Activated naive CD4-positive, alpha-beta T cell treated with anti-CD3 and anti-CD28 coated beads, Interleukin-2, amount 50 U/mL, for 24 hours (primary cell): ENCODE results near the gene AK4.
"Not testable (repeated sequence)": the region's sequence is repeated elsewhere in the genome, so short reads cannot be mapped to it uniquely, and the experiment has no call there.

ENCODE experiments used
- H3K27ac Mint-ChIP-seq: one replicate; pipeline ENCODE4 v1.8.0; 2021; ENCODE audit warnings: mild to moderate bottlenecking, mixed read lengths
- H3K27me3 Mint-ChIP-seq: one replicate; pipeline ENCODE4 v1.8.0; 2021; ENCODE audit warnings: mixed read lengths
- H3K36me3 Mint-ChIP-seq: one replicate; pipeline ENCODE4 v1.8.0; 2021; ENCODE audit warnings: mixed read lengths
- H3K4me1 Mint-ChIP-seq: one replicate; pipeline ENCODE4 v1.8.0; 2021; ENCODE audit warnings: mixed read lengths
- H3K4me3 Mint-ChIP-seq: one replicate; pipeline ENCODE4 v1.8.0; 2021; ENCODE audit warnings: mild to moderate bottlenecking, mixed read lengths
- H3K9me3 Mint-ChIP-seq: one replicate; pipeline ENCODE4 v1.8.0; 2021; ENCODE audit warnings: mixed read lengths

AK4 gene

DNA sequence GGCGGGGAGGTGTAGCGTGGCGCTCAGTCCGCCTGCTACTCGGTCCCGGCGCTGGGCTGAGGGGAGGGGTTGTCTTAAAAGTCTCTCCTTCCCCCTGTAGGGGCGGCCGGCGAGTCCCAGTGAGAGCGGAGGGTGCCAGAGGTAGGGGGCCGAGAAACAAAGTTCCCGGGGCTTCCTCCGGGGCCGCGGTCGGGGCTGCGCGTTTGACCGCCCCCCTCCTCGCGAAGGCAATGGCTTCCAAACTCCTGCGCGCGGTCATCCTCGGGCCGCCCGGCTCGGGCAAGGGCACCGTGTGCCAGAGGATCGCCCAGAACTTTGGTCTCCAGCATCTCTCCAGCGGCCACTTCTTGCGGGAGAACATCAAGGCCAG, at the start of gene AK4:
TSS of gene AK4 (plus strand) at position 26 of the 370 bp plus-strand sequence. CDS start at position 231, 205 bp downstream.
- Mint-ChIP-seq H3K4me3 (peak within 1 kb of the TSS; percentile 87), H3K27me3 (peaks cover 39% of the 10 kb centered on the region), H3K4me1 (peaks cover 13% of the 10 kb centered on the region)
- H3K9me3 Mint-ChIP-seq, H3K36me3 Mint-ChIP-seq, H3K27ac Mint-ChIP-seq: not testable (repeated sequence)

DNA sequence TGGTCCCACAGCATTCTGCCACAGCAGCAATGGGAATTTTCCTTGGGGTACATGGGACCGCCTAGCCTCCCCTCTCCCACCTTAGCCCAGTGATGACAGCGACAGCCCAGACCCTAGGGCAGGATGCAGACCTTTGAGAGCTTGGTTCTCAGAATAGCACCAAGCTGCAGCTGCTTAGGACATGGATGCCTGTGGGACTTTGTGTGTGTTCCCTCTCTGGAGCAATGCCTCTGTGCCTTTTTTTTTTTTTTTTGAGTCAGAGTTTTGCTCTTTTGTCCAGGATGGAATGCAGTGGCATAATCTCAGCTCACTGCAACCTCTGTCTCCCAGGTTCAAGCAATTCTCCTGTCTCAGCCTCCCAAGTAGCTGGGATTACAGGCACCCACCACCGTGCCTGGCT, 44.2 kb upstream of the AK4 start:
- no peak overlapping the region for H3K27ac Mint-ChIP-seq
- peaks cover 6% of the 10 kb centered on the region for H3K9me3 Mint-ChIP-seq
- H3K27me3 Mint-ChIP-seq, result peaks cover 3% of the 10 kb centered on the region
- H3K4me1 Mint-ChIP-seq, result no peaks in the 10 kb centered on the region
- peaks cover 2% of the 10 kb centered on the region for H3K36me3 Mint-ChIP-seq
- no peak overlapping the region for H3K4me3 Mint-ChIP-seq

DNA sequence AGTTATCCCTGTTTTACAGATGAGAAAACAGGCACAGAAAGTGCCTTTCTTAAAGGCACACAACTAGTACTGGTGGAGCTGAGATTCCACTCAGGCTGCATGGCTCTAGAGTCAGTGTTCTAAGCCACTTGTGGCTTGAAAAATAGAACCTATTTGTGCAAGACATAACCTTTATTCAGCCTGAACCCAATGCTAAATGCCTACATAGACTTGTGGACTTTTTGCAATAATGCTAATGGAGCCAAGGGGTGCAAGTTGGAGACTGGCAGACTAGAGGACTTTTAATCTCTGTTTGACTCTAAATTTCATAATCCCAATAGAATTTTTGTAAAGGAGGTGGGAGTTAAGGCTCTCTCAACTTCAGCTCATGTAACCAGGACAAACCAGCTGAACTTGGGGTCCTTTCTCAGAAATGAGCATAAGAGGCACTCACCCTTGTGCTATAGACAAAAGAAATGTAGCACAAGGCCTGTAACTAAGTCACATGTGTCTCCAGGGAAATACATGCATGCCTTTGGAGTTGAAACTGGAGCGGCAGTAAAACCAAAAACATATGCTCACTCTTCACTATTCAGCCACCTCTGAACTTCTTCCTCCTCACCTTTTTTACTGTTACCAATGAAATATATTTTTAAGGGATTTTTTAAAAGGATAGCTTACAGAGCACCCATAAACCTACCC, 43.0 kb upstream of the AK4 start:
- Mint-ChIP-seq H3K27ac (no peak overlapping the region), H3K27me3 (peaks cover 7% of the 10 kb centered on the region), H3K4me3 (no peak overlapping the region), H3K36me3 (no peaks in the 10 kb centered on the region), H3K4me1 (no peaks in the 10 kb centered on the region), H3K9me3 (no peaks in the 10 kb centered on the region)

DNA sequence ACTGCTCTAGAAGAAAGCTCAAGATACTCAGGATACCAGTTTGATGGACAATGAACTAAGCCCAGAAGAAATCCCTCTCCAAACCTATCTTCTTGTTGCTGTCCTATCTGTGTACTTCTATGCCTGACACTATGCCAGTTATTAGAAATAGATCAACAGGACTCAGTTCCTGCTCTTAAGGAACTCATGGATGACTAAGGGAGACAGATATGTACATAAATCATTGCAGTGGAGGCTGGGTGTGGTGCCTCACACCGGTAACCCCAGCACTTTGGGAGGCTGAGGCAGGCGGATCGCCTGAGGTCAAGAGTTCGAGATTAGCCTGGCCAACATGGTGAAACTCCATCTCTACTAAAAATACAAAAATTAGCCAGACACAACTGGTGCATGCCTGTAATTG, 42.4 kb upstream of the AK4 start:
- no peaks in the 10 kb centered on the region for H3K4me1 Mint-ChIP-seq
- H3K9me3 Mint-ChIP-seq, result no peaks in the 10 kb centered on the region
- no peak overlapping the region for H3K4me3 Mint-ChIP-seq
- peaks cover 7% of the 10 kb centered on the region for H3K27me3 Mint-ChIP-seq
- no peak overlapping the region for H3K27ac Mint-ChIP-seq
- H3K36me3 Mint-ChIP-seq, result no peaks in the 10 kb centered on the region

DNA sequence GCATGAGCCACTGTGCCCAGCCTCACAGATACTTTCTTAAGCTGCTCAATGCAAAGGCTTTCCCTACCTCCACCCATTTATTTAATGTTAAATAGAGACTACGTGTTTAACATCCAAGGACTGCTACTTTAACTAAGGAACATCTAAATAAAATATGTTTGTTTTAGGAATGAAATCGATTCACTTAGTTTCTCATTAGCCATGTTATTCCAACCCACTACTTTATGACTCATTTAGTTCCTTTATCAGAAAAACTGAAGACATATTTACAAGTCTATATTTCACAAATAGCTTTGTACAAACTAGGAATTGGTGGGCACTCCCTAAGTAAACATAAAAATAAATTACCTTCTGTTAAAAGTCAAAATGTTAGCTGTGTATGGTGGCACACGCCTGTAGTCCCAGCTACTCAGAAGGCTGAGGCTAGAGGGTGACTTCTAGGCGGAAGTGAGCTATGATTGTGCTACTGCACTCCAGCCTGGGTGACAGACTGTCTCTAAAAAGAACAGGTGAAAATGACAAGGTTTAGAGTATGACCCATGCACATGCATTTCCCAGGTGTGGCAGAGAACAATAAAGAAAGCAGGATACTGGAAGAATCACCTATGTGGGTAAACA, 39.9 kb upstream of the AK4 start:
- Mint-ChIP-seq H3K27me3 (peaks cover 7% of the 10 kb centered on the region), H3K4me1 (no peaks in the 10 kb centered on the region), H3K4me3 (no peak overlapping the region), H3K36me3 (no peaks in the 10 kb centered on the region), H3K9me3 (no peaks in the 10 kb centered on the region), H3K27ac (no peak overlapping the region)

DNA sequence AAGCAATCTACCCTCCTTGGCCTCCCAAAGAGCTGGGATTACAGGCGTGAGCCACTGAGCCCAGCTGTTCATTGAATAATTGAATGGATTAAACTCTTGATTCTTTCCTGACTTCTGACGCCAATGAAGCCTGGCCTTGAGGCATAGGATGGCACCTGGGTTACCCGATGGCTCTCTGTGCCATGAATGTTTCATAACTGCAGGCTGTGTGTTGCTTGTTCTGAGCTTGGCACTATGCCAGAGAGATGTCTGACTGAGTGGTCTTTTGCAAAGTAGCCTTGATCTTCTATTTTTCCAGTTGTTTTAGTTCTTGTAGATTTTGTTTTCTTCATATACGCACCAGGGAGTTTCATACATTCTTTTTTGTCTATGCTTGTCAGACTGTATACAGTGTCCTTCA, 38.5 kb upstream of the AK4 start:
- no peaks in the 10 kb centered on the region for H3K36me3 Mint-ChIP-seq
- H3K27ac Mint-ChIP-seq, result no peak overlapping the region
- H3K9me3 Mint-ChIP-seq, result no peaks in the 10 kb centered on the region
- no peak overlapping the region for H3K4me3 Mint-ChIP-seq
- H3K4me1 Mint-ChIP-seq, result no peaks in the 10 kb centered on the region
- peaks cover 8% of the 10 kb centered on the region for H3K27me3 Mint-ChIP-seq

DNA sequence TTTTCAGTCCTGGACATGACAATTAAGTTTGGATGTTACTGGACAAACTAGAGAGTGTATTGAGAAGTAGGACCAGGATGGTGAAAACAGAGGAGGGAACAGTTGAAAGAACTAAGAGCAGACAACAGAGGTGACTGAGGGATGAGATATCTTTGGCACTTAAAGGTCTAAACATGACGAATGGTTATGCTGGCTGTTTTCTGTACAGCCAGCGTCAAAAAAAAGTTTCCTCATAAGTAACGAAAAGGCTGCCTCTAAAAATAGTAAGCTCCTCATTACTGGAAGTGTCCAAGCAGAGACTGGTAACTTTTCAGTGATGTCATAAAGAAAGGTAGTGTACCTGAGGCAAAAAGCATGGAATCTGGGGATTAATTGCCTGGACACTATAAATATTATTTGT, 35.2 kb upstream of the AK4 start:
- no peaks in the 10 kb centered on the region for H3K9me3 Mint-ChIP-seq
- peaks cover 6% of the 10 kb centered on the region for H3K27me3 Mint-ChIP-seq
- no peak overlapping the region for H3K4me3 Mint-ChIP-seq
- no peaks in the 10 kb centered on the region for H3K4me1 Mint-ChIP-seq
- H3K36me3 Mint-ChIP-seq, result no peaks in the 10 kb centered on the region
- H3K27ac Mint-ChIP-seq, result no peak overlapping the region

DNA sequence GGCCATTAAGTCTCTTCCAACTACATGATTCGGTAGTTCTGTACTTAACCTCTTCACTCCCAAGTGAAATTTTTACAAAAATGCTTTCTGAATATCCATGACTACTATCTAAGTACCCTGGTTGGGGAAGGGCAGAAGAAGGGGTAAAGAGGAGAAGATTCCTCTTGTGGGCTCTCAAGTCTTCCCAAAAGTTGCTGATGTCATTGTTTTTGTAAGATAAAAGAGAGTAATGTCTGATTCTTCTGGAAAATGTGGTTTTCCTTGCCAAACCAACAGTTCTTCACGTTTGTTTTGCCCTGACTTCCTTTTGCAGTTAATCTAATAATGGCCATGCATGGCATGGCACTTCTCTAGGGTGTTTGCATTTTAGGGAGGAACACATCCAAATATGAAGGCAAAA, 34.7 kb upstream of the AK4 start:
- Mint-ChIP-seq H3K27me3 (peaks cover 6% of the 10 kb centered on the region), H3K27ac (no peak overlapping the region), H3K9me3 (no peaks in the 10 kb centered on the region), H3K4me3 (no peak overlapping the region), H3K36me3 (no peaks in the 10 kb centered on the region), H3K4me1 (no peaks in the 10 kb centered on the region)

DNA sequence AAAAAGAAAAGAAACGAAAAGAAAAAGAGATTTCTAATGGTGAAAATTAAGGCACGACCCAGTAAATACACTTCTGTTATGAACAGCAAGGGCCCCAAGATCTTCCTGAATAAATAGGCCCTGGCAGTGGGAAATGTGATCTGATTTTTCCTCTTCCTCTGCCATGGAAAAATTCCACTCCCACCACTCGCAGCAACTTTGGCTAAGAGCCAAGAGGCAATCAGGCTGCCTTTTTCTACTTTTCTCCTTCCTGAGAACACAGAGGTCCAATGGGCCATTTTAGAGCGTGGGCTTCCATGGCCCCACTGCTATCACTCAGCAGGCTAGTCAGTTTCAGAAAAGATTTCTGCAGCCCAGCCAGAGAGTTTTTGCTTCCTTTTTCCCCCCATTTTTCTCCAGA, 33.7 kb upstream of the AK4 start:
- Mint-ChIP-seq H3K27me3 (peaks cover 6% of the 10 kb centered on the region), H3K27ac (no peak overlapping the region), H3K4me1 (no peaks in the 10 kb centered on the region), H3K36me3 (no peaks in the 10 kb centered on the region), H3K9me3 (no peaks in the 10 kb centered on the region), H3K4me3 (no peak overlapping the region)

DNA sequence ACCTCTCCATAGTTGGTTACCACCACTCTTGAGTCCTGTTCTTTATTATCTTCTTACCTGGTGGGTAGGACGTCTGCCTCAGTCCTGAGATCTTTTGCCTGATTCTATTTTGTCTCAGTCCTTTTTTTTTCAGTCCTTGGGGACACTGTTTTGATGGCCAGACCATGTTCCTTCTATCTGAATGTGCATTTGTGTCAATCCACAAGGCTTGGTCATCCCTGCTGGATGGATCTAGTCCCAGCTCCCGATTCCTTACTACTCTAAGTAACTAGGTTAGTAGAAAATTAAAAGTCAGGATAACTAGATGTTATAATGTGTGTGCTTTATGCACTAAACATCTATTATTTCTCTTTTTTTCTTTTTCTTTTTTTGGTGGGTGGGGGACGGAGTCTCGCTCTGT, 28.1 kb upstream of the AK4 start:
- H3K4me3 Mint-ChIP-seq, result no peak overlapping the region
- no peaks in the 10 kb centered on the region for H3K4me1 Mint-ChIP-seq
- no peaks in the 10 kb centered on the region for H3K9me3 Mint-ChIP-seq
- H3K36me3 Mint-ChIP-seq, result no peaks in the 10 kb centered on the region
- peaks cover 3% of the 10 kb centered on the region for H3K27me3 Mint-ChIP-seq
- H3K27ac Mint-ChIP-seq, result no peak overlapping the region

DNA sequence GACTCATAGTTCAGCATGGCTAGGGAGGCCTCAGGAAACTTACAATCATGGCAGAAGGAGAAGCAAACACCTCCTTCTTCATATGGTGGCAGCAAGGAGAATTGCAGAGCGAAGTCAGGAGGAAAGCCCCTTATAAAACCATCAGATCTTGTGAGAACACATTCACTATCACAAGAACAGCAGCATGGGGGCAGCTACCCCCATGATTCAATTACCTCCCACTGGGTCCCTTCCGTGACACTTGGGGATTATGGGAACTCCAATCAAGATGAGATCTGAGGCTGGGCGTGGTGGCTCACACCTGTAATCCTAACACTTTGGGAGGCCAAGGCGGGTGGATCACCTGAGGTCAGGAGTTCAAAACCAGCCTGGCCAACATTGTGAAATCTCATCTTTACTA, 18.9 kb upstream of the AK4 start:
- not testable (repeated sequence) for H3K4me1 Mint-ChIP-seq, H3K4me3 Mint-ChIP-seq, H3K9me3 Mint-ChIP-seq, H3K27ac Mint-ChIP-seq, H3K27me3 Mint-ChIP-seq, H3K36me3 Mint-ChIP-seq

DNA sequence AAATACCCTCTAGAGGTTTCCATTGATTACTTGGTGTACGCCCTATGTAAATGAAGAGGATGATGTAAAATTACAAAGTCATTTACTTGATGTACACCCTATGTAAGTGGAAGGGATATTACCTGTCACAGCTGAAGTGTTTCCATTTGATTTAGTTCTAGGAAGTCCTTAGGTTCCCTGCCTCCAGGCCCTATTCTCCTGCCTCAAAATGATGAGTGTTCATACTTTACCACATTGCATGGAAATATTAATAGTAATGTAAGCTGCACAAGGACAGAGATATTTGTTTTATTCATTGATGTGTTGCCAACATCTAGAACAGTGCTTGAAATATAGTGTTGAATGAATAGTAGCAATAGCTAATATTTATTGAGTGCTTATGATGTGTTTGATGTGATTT, 9.5 kb upstream of the AK4 start:
- Mint-ChIP-seq H3K4me3 (no peak overlapping the region), H3K27ac (no peak overlapping the region), H3K4me1 (no peaks in the 10 kb centered on the region), H3K27me3 (peaks cover 8% of the 10 kb centered on the region), H3K36me3 (no peaks in the 10 kb centered on the region), H3K9me3 (no peaks in the 10 kb centered on the region)

DNA sequence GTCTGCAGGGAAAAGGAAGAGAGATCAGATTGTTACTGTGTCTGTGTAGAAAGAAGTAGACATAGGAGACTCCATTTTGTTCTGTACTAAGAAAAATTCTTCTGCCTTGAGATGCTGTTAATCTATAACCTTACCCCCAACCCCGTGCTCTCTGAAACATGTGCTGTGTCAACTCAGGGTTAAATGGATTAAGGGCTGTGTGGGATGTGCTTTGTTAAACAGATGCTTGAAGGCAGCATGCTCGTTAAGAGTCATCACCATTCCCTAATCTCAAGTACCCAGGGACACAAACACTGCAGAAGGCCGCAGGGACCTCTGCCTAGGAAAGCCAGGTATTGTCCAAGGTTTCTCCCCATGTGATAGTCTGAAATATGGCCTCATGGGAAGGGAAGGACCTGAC, 8.2 kb upstream of the AK4 start:
- H3K27ac Mint-ChIP-seq, H3K4me1 Mint-ChIP-seq, H3K9me3 Mint-ChIP-seq, H3K36me3 Mint-ChIP-seq, H3K4me3 Mint-ChIP-seq: not testable (repeated sequence)
- peaks cover 12% of the 10 kb centered on the region for H3K27me3 Mint-ChIP-seq

DNA sequence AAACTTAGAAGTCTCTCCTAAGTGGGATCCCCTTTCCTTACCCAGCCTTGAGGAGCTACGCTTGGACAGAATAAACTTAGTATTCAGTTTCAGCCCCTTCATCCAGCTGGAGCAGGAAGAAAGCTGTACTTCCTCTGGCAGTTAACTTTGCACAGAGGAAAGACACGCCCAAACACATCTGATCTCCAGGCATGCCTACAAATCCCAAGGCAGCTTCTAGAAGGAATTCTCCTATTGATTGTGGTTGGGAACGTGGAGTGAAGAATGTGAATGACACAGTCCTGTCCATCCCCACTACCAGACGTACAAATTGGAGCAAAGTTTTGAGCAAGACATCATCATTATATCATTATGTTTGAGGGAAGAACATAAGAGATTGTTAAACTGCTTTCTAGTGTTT, 6.6 kb upstream of the AK4 start:
- peaks cover under 1% of the 10 kb centered on the region for H3K4me1 Mint-ChIP-seq
- no peak overlapping the region for H3K4me3 Mint-ChIP-seq
- H3K36me3 Mint-ChIP-seq, result no peaks in the 10 kb centered on the region
- H3K27ac Mint-ChIP-seq, result no peak overlapping the region
- no peaks in the 10 kb centered on the region for H3K9me3 Mint-ChIP-seq
- H3K27me3 Mint-ChIP-seq, result peaks cover 21% of the 10 kb centered on the region

DNA sequence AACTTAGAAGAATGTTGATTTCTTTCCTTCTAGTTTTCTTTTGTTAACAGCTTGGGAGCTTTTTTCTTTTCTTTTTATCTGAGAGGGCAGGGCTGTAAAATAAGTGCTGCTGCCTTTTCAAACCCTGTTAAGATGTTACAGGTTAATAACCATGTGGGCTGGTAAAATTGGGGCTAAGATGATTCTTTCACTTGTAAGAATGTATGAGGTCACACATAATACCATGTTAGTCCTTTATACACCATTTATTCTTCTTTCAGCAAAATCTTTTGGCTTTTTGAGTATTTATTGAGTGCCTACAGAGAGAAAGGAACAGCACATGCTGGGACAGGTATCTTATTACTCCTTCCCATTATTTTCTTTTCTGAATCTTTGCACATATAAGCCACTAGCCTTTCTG, 6.1 kb upstream of the AK4 start:
- Mint-ChIP-seq H3K27me3 (peaks cover 26% of the 10 kb centered on the region), H3K36me3 (no peaks in the 10 kb centered on the region), H3K9me3 (no peaks in the 10 kb centered on the region), H3K4me1 (peaks cover 5% of the 10 kb centered on the region), H3K27ac (no peak overlapping the region), H3K4me3 (no peak overlapping the region)

DNA sequence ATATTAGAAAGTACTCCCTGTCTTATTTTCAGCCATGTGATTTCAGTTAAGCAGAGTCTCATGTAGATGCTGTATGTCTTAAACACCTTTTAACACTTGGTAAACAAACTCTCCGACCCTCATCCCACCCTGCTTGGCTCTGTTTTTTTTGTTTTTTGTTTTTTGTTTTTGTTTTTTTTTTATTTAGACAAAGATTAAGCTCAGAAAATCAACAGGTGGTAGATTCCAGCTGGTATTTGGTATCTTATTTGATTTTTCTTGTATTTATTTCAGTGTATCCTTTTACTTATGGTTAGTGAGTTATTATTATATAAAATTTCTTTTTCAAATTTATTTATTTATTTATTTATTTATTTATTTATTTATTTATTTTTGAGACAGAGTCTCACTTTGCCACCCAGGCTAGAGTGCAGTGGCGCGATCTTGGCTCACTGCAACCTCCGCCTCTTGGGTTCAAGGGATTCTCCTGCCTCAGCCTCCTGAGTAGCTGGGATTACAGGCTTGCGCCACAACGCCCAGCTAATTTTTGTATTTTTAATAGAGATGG, 4.8 kb upstream of the AK4 start:
- H3K4me1 Mint-ChIP-seq, H3K4me3 Mint-ChIP-seq, H3K27ac Mint-ChIP-seq, H3K9me3 Mint-ChIP-seq, H3K36me3 Mint-ChIP-seq: not testable (repeated sequence)
- peaks cover 28% of the 10 kb centered on the region for H3K27me3 Mint-ChIP-seq
